ENCODE measurements around the gene SEMA4G. TPM values are rescaled to one million over a fixed set of nuclear protein-coding genes. Genes with fewer than 3 reads are reported as not detected.

The SEMA4G gene
- total and polyA plus RNA-seq, 2 of the 13 experiments (the other 11 are each of a cell fraction or from before 2014, with no cell fraction given) = 46.2 to 207 TPM

GRCh38 chr10:100998991-100999741, 29.9 kb downstream of the SEMA4G start (continued):
- TF ChIP-seq GMEB1 (CRISPR knock-in tag; IDR thresholded peaks at IDR 0.05; ENCODE audit: borderline replicate concordance) (peak; percentile 57), ZNF878 (CRISPR knock-in tag; IDR thresholded peaks at IDR 0.05) (no peak), ASH2L (IDR thresholded peaks at IDR 0.05; ENCODE audit: insufficient read length, low read depth, low read length) (no peak), ZNF687 (CRISPR knock-in tag; IDR thresholded peaks at IDR 0.05) (peak; percentile 78), ZNF512B (CRISPR knock-in tag; IDR thresholded peaks at IDR 0.05; ENCODE audit: borderline replicate concordance) (no peak), ZNF441 (CRISPR knock-in tag; IDR thresholded peaks at IDR 0.05; ENCODE audit: borderline replicate concordance) (peak; percentile 97), NCOA5 (CRISPR knock-in tag; IDR thresholded peaks at IDR 0.05) (no peak), NFRKB (IDR thresholded peaks at IDR 0.05) (no peak), LRRFIP1 (CRISPR knock-in tag; conservative IDR thresholded peaks at IDR 0.05) (no peak), ZNF142 (CRISPR knock-in tag; IDR thresholded peaks at IDR 0.05) (no peak)
